GM18517 (cell line): ENCODE data around the gene PON3.
A peak's percentile ranks its signal among the peaks of the same experiment; 100 is the strongest.

Experiments used
- ATAC-seq: cut with Tn5 transposase; IDR thresholded peaks from one replicate; pipeline ENCODE4 v1.9.1; 2021; ENCODE audit warnings: mild to moderate bottlenecking, moderate library complexity; ENCODE audit not compliant: unreplicated experiment

The PON3 gene

DNA sequence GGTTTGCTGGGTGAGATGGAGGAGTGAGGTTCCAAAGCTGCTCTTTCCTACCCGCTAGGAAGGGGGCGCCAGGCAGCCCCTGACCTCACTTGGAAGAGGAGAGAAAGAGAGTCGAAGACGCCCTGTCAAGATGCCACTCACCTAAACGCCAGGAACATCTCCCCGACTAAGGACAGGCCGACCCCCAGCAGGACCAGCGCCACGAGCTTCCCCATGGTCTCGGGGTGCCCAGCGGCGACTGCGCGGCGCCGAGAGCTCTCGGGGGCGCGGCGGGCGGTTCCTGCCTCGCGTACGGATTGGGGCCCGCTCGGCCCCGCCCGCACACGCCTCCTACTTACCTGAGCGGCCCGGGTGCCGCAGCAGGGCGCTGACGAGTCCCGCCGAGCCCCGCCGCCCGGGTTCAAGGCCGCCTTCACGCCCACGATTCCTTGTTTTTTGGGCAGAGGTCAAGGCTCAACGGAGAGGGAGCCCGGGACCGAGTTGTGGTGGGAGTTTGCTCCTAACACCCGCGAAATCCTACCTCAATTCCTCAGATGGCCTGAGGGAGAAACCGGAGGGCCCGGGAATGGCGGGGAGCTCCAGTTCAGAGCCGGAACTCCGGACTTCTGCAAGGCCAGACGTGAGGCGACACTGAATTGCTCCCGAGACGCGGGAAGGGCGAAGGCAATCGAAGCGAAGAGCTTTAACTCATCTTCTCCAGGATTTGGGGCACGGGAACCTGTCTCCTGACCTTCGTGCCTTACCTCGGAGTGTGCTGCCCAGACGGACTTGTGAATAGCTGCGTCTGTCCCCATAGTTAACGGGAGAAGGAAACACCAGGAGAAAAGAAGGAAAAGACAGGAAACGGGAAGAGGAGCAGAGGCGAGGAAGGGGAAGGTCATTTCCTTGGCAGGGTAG, at the start of gene PON3:
Gene PON3, minus strand, starts transcription at position 240 of the 897 bp plus-strand sequence. Its CDS starts 25 bp downstream, at position 215.
- peak; percentile 56 for ATAC-seq

GRCh38 chr7:95444796-95445195, 48.6 kb upstream of the PON3 start:
- no peak for ATAC-seq

DNA sequence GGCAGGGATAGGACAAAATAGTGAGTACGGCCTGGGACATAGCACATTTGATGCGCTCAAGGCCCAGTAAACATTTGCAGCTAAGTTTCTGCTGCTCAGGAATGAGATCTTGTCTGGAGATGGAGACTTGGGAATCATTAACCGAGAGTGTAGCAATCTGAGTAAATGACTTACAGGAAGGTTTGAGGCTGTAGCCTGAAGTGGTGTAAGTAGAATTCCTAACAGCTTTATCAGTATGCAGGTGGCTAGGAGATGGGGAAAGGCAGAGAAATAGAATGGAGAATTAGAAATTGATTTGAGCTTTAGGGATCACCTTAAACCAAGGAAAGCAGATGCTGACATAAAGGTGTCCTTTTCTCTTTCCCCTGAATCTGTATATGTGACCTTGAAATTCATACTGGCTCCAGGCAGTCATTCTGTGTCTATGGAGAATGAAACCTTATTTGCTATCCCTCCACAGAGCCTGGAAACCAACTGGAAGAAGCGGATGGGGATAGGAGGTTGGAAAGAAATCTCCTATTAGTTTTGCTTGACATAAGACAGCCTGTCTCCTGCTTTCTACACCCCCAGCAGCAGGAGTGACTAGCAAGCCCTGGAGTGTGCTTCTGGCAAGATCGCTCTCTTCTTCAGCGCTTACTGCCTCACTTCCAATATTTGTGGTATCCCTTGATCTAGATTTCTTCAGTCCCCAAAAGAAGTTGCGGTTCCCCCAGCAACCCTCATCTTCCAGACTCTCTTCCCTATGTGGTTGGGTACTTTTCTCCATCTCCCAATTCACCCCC, 45.1 kb upstream of the PON3 start:
- no peak for ATAC-seq

DNA sequence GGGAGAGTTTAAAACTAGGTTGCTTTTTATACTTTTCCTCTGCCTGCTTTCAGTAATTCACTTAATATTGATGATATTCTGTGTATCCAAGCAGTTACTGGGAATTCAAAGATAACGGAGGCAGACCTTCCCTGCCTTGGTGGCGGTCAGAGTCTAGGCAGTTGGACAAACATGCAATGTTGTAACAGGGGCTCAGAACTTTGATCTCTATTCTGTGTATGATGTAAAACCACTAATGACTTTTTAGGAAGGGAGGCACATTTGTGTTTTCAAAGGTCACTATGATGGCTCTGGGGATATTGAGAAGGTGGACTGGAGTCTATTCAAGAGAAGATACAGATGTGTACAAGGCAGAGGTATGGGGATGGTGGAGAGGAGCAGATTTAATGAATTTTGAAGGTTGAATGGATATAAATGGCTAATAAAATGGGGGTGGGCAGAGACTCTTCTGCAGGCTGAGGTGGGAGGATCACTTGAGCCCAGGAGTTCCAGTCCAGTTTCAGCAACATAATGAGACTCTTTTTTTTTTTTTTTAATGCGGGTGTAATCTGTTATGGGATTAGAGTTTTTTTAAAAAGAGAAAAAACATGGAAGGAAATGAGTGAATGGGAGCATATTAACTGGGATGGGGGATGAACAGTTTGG, 44.3 kb upstream of the PON3 start:
- no peak for ATAC-seq

- no peak for ATAC-seq
Observed at GRCh38 chr7:95436407-95436806, 40.2 kb upstream of the PON3 start.

GRCh38 chr7:95435422-95435780, 39.2 kb upstream of the PON3 start:
- ATAC-seq = no peak

GRCh38 chr7:95434557-95435421, 38.6 kb upstream of the PON3 start, which contains the start of gene PON2:
Gene PON2, minus strand, starts transcription at chr7:95435028. Its CDS starts 77 bp downstream, at chr7:95434951.
- peak; percentile 92 for ATAC-seq

GRCh38 chr7:95433952-95434556, 37.9 kb upstream of the PON3 start:
- no peak for ATAC-seq

DNA sequence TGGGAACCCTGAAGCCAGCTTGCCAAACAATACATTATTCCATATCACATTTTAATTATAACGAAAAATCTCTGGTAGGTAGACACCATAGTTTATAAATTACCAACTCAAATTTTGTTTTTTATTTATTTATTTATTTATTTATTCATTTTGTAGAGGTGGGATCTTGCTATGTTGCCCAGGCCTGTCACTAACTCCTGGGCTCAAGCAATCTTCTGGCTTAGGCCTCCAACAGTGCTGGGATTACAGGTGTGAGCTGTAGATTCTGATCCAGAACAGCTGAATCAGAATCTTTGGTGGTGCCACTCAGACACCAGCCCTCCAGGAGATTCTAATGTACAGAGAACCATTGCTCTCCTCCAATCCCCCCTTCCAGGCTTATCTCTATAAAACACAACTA, 37.0 kb upstream of the PON3 start:
- ATAC-seq = no peak

DNA sequence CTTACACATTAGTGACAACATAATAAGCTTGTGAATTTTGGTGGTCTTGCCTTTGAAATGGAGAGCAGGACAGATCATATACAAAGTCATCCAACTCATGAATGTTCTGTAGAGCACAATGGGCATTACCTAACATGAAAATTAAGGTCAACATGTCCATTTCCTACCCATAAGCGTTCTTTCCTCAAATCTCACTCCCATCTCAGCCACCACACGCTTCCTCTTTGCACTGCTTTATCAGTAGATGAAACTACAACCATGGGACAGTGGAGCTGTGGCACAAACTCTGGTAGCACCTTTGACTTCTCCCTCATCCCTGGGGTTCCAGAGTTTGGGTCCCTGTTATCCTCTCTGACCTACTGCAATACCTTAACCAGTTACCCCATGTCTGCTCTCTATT, 36.4 kb upstream of the PON3 start:
- ATAC-seq = no peak

- ATAC-seq = no peak
Observed at GRCh38 chr7:95430864-95431263, 34.7 kb upstream of the PON3 start.

DNA sequence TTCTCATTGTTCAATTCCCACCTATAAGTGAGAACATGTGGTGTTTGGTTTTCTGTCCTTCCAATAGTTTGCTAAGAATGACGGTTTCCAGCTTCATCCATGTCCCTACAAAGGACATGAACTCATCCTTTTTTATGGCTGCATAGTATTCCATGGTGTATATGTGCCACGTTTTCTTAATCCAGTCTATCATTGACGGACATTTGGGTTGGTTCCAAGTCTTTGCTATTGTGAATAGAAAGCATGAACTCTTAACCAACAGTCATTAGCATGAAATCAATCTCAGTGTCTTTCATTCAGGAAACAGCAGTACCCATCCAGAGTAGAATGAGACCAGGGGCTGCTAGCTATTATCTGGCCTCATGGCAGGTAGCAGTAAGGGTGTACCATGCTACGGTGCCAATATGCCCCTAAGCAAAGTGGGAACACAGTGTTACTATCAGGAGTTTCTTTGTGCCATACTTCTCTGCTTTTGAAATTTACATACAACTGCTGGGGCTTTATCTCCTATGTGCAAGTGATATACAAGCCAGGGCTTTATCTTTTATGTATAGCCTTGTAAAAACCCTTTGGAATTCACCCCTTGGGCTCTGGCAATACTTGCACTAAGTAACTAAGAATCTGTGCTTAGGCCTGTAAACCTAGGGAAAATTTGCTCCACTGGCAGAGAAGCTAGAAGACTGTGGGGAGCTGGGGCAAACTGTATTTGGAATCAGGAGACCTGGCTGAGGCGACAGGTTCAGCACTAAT, 33.2 kb upstream of the PON3 start:
- ATAC-seq = no peak

DNA sequence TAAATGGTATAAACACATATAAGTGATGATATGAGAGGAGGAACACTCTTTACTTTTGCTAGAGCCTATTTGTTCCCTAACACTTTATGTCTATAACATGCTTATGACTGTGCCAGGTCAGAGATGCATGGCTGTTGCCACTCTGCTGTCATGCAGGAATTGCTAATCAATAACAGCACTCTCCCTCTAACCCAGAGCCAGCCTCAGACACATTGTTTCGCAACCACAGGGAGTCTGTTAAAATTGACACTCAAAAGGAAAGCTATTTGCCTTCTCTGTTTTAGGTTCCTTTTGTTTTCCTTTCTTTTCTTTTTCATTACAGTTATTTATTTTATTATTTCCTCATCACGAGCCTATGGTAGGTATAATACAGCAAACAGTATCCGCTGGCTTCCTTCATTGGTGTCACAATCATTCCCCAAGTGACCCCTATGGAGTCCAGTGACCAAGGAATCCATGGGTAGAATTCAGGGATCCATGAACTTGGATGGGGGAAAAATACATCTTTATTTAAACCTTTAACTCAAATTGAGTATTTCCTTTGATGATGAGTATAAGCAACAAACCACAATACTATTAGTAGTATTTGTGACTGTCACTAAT, 31.8 kb upstream of the PON3 start:
- ATAC-seq = no peak

- no peak for ATAC-seq
Observed at GRCh38 chr7:95427166-95427565, 31.0 kb upstream of the PON3 start.

GRCh38 chr7:95425694-95426093, 29.5 kb upstream of the PON3 start:
- no peak for ATAC-seq

DNA sequence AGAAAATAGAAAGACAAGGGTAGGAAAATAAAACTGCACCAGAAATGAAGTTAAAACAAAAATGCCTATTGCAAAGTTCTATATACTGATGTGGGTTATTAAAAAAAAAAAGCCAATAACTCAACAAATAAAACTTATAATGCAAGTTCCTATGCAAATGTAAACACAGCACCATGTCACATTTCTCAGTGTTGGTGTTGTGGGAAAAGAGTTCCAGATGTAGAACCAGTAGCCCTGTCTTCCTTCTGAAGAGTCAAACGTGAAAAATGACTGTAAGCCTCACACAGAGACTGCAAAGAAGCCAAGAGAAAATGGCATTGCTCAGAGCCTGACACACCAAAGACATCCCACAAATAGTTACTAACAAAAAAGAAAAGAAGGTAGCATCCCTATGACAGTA, 28.5 kb upstream of the PON3 start:
- no peak for ATAC-seq

GRCh38 chr7:95421847-95422444, 25.8 kb upstream of the PON3 start:
- no peak for ATAC-seq

DNA sequence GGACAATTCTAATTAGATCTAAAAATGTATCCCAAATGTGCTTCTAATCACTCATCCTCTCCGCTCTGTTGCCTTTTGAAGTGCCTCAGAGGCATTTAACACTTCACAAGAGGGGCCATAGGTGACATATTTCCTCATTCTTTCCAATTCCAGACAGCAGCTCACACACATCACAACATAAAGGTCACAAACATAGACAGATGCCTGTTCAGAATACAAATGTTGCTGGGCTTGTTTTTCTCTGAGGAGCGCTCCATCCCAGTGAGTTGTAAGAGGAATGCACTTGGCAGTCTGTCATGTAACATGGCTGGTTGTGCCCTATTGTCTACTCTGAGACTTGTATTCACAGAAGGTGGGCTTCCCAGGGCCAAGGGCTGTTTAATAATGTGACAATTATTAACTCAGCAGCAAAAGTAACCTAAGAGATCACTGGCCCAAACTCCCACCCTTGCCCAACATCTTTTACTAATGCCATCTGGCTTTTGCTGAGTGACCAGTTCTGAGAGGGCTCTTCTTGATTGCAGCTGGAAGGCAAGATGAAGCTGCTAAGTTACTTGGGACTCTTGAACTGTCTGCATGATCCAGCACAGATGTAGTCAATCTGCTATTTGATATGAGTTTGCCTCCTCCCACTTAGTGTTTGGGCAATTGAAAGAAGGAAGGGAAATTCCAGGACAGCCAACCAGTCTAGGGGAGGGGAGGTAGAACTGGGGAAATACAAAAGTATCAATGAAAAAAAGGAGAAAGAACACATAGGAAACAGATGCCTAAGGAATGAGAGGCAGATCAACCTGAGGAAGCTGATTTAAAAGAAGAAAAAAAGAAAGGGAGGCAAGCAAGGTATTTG, 25.0 kb upstream of the PON3 start:
- ATAC-seq = no peak
